GM12864 (cell line): ENCODE measurements around the gene EXOC3.
"Not testable (repeated sequence)": the region's sequence is repeated elsewhere in the genome, so short reads cannot be mapped to it uniquely, and the experiment has no call there.

Source experiments
- DNase-seq: peaks from one replicate; pipeline ENCODE4 v3.0.0-alpha.2; 2011; ENCODE audit warnings: low read depth
- H3K4me3 ChIP-seq: 2 replicates; pipeline ENCODE4 v1.5.1; 2011; ENCODE audit warnings: mild to moderate bottlenecking, low read depth, low read length, control low read depth
- CTCF ChIP-seq: IDR thresholded peaks from 2 replicates; pipeline ENCODE4 v1.5.1; 2011; ENCODE audit warnings: low read depth, mild to moderate bottlenecking, moderate library complexity, low read length, control low read depth, inconsistent platforms; ENCODE audit errors: missing control alignments

EXOC3 gene

GRCh38 chr5:442335-443238 lies at the start of gene EXOC3:
Gene EXOC3, plus strand, starts transcription at chr5:443176. Its CDS starts 3,030 bp downstream, at chr5:446206.
- peak within 1 kb of the TSS; percentile 100 for H3K4me3 ChIP-seq
- DNase-seq: no peak
- TF ChIP-seq CTCF: no peak

GRCh38 chr5:393846-394275 lies 49.1 kb upstream of the EXOC3 start:
- H3K4me3 ChIP-seq: no peak overlapping the region
- no peak for TF ChIP-seq CTCF
- DNase-seq: no peak

- TF ChIP-seq CTCF: no peak
- no peak overlapping the region for H3K4me3 ChIP-seq
- no peak for DNase-seq
Observed at GRCh38 chr5:394671-395155, 48.3 kb upstream of the EXOC3 start.

GRCh38 chr5:395156-395920 lies 47.6 kb upstream of the EXOC3 start:
- H3K4me3 ChIP-seq: no peak overlapping the region
- DNase-seq: no peak
- no peak for TF ChIP-seq CTCF

- TF ChIP-seq CTCF: no peak
- H3K4me3 ChIP-seq: no peak overlapping the region
- no peak for DNase-seq
Observed at GRCh38 chr5:395921-396530, 47.0 kb upstream of the EXOC3 start.

- no peak for DNase-seq
- TF ChIP-seq CTCF: no peak
- no peak overlapping the region for H3K4me3 ChIP-seq
Observed at GRCh38 chr5:396531-396961, 46.4 kb upstream of the EXOC3 start.

GRCh38 chr5:398141-398474 lies 44.9 kb upstream of the EXOC3 start:
- DNase-seq, H3K4me3 ChIP-seq: not testable (repeated sequence)
